ENCODE measurements around the gene AKNA.
"Not testable (repeated sequence)": the region's sequence is repeated elsewhere in the genome, so short reads cannot be mapped to it uniquely, and the experiment has no call there.

AKNA gene

GRCh38 chr9:114331229-114332195, 56.3 kb downstream of the AKNA start:
- not testable (repeated sequence) for H3K27me3 Mint-ChIP-seq, H3K4me3 Mint-ChIP-seq
- peak; percentile 51 for ATAC-seq (replicated peaks; ENCODE audit: extremely low read depth, poor library complexity, severe bottlenecking)

GRCh38 chr9:114330636-114331035, 57.1 kb downstream of the AKNA start:
- peak overlapping the region; percentile 65 for H3K27ac Mint-ChIP-seq (ENCODE audit: low read depth)
- peaks cover 26% of the 10 kb centered on the region for H3K4me1 Mint-ChIP-seq
- H3K36me3 Mint-ChIP-seq (ENCODE audit: insufficient read depth): peaks cover 27% of the 10 kb centered on the region
- no peak overlapping the region for H3K4me3 Mint-ChIP-seq
- H3K27me3 Mint-ChIP-seq: no peaks in the 10 kb centered on the region
- no peaks in the 10 kb centered on the region for H3K9me3 Mint-ChIP-seq
- ATAC-seq (replicated peaks; ENCODE audit: extremely low read depth, poor library complexity, severe bottlenecking) (no peak), DNase-seq (ENCODE audit: low spot score in 2 of 2) (no peak)

More at GRCh38 chr9:114331229-114332195, 56.3 kb downstream of the AKNA start:
- DNase-seq (ENCODE audit: low spot score in 2 of 2); H3K27ac Mint-ChIP-seq (ENCODE audit: low read depth); H3K9me3 Mint-ChIP-seq: not testable (repeated sequence)
- Mint-ChIP-seq H3K4me1 (peaks cover 26% of the 10 kb centered on the region), H3K36me3 (ENCODE audit: insufficient read depth) (peaks cover 36% of the 10 kb centered on the region)

DNA sequence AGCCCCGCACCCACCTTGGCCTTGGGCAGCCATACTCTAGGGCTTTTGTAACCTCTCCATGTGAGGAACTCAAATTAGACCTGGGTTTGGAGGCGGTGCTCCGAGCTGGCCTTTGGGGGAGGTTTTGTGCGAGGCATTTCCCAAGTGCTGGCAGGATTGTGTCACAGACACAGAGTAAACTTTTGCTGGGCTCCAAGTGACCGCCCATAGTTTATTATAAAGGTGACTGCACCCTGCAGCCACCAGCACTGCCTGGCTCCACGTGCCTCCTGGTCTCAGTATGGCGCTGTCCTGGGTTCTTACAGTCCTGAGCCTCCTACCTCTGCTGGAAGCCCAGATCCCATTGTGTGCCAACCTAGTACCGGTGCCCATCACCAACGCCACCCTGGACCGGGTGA, 58.2 kb downstream of the AKNA start, which contains the start of gene ORM2:
Gene ORM2, plus strand, starts transcription at position 245 of the 398 bp plus-strand sequence. Its CDS starts 36 bp downstream, at position 281.
- peaks cover 17% of the 10 kb centered on the region for H3K36me3 Mint-ChIP-seq (ENCODE audit: insufficient read depth)
- ATAC-seq (replicated peaks; ENCODE audit: extremely low read depth, poor library complexity, severe bottlenecking): not testable (repeated sequence)

GRCh38 chr9:114328937-114329624, 58.7 kb downstream of the AKNA start:
- not testable (repeated sequence) for H3K9me3 Mint-ChIP-seq; H3K4me3 Mint-ChIP-seq; DNase-seq (ENCODE audit: low spot score in 2 of 2); H3K27ac Mint-ChIP-seq (ENCODE audit: low read depth); ATAC-seq (replicated peaks; ENCODE audit: extremely low read depth, poor library complexity, severe bottlenecking); H3K27me3 Mint-ChIP-seq
- H3K36me3 Mint-ChIP-seq (ENCODE audit: insufficient read depth): peaks cover 15% of the 10 kb centered on the region
- peaks cover 21% of the 10 kb centered on the region for H3K4me1 Mint-ChIP-seq

More for the DNA sequence above, 58.2 kb downstream of the AKNA start, which contains the start of gene ORM2:
- Mint-ChIP-seq H3K27ac (ENCODE audit: low read depth) (peak within 1 kb of the TSS; percentile 65), H3K4me1 (peaks cover 21% of the 10 kb centered on the region)
- not testable (repeated sequence) for DNase-seq (ENCODE audit: low spot score in 2 of 2); H3K27me3 Mint-ChIP-seq; H3K4me3 Mint-ChIP-seq; H3K9me3 Mint-ChIP-seq

GRCh38 chr9:114328357-114328820, 59.4 kb downstream of the AKNA start:
- not testable (repeated sequence) for H3K27ac Mint-ChIP-seq (ENCODE audit: low read depth); H3K4me3 Mint-ChIP-seq; DNase-seq (ENCODE audit: low spot score in 2 of 2); ATAC-seq (replicated peaks; ENCODE audit: extremely low read depth, poor library complexity, severe bottlenecking); H3K9me3 Mint-ChIP-seq; H3K27me3 Mint-ChIP-seq
- H3K36me3 Mint-ChIP-seq (ENCODE audit: insufficient read depth): peaks cover 13% of the 10 kb centered on the region
- peaks cover 21% of the 10 kb centered on the region for H3K4me1 Mint-ChIP-seq

DNA sequence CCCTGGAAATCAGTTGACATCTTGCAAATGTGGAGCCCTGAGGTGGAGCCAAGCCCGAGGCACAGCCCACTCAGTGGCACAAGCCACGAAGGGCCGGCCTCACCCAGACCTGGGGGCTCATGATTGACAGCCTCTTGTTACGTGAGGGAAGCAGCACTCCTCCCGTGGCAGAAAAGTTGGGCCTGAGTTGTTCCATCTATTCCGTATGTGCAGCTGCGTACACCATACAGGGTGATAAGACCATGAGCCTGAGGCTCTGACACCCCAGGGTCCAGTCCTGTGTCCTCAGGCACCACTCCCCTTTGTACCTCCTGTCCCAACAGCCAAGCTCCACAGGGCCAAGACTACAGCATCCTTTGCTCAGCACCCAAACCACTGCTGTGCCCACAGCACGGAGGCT, 60.0 kb downstream of the AKNA start:
- DNase-seq (ENCODE audit: low spot score in 2 of 2): no peak
- H3K27ac Mint-ChIP-seq (ENCODE audit: low read depth): no peak overlapping the region
- peaks cover 13% of the 10 kb centered on the region for H3K36me3 Mint-ChIP-seq (ENCODE audit: insufficient read depth)
- H3K4me3 Mint-ChIP-seq: no peak overlapping the region
- no peaks in the 10 kb centered on the region for H3K27me3 Mint-ChIP-seq
- ATAC-seq (replicated peaks; ENCODE audit: extremely low read depth, poor library complexity, severe bottlenecking): no peak
- no peaks in the 10 kb centered on the region for H3K9me3 Mint-ChIP-seq
- peaks cover 21% of the 10 kb centered on the region for H3K4me1 Mint-ChIP-seq

DNA sequence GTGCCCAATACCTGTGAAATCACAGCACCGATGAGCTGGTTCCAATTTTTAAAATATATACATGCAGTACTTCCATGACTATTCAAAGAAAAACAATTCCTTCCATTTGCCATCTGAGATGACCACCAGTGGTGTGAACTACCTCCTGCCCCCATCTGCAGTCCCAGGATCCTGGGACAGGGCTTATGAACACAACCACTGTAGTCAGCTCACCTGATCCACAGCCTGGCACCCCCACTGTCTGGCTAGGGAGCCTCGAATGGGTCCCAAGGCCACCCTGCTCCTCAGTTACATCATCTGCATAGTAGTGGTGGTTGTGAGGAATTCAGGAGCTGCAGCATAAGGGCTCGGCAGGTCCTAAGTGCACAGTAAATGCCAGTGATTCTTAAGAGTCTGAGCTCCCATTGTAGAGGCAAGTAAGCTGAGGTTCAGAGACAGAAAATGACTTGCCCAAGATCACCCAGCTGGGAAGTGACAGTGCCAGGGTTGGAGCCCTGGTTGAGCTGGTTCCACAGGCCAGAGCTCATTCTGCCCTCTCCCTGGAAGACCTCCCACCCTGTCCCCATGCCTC, 62.0 kb downstream of the AKNA start:
- H3K27ac Mint-ChIP-seq (ENCODE audit: low read depth); DNase-seq (ENCODE audit: low spot score in 2 of 2); H3K9me3 Mint-ChIP-seq; H3K36me3 Mint-ChIP-seq (ENCODE audit: insufficient read depth); H3K27me3 Mint-ChIP-seq; H3K4me3 Mint-ChIP-seq; ATAC-seq (replicated peaks; ENCODE audit: extremely low read depth, poor library complexity, severe bottlenecking); H3K4me1 Mint-ChIP-seq: not testable (repeated sequence)

DNA sequence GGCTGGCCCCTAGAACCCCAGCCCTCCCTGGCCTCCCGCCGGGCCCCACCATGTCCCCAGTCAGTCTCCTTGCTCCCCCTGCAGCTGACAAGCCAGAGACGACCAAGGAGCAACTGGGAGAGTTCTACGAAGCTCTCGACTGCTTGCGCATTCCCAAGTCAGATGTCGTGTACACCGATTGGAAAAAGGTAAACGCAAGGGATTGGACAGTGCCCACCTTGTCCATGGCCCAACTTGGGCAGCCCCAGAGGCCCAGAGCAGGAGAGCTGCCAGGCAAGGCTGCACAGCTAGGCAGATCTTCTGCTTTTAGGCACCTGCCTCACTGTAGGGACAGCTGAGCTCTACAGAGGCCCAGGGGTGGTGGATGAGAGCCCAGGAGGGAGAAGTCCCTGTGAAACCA, 62.8 kb downstream of the AKNA start:
- not testable (repeated sequence) for ATAC-seq (replicated peaks; ENCODE audit: extremely low read depth, poor library complexity, severe bottlenecking); H3K36me3 Mint-ChIP-seq (ENCODE audit: insufficient read depth); H3K4me1 Mint-ChIP-seq; H3K9me3 Mint-ChIP-seq; H3K27me3 Mint-ChIP-seq; H3K27ac Mint-ChIP-seq (ENCODE audit: low read depth); DNase-seq (ENCODE audit: low spot score in 2 of 2); H3K4me3 Mint-ChIP-seq

DNA sequence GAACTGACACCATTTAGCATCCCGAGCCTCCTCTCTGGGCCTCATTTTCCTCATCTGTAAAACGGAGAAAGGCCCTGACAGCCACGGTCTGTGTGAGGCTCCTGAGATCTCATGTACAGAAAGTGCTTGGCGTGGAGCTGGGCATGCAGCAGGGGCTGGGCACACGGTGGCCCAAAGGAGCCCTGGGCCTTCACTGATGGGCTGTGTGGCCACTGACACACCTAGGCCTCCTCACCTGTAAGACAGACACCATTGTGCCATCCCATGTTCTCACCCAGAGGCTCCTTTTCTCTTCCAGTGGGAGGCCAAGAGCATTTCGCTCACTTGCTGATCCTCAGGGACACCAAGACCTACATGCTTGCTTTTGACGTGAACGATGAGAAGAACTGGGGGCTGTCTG, 63.3 kb downstream of the AKNA start:
- no peak for DNase-seq (ENCODE audit: low spot score in 2 of 2)
- no peaks in the 10 kb centered on the region for H3K4me1 Mint-ChIP-seq
- no peak for ATAC-seq (replicated peaks; ENCODE audit: extremely low read depth, poor library complexity, severe bottlenecking)
- H3K27ac Mint-ChIP-seq (ENCODE audit: low read depth): no peak overlapping the region
- H3K9me3 Mint-ChIP-seq: no peaks in the 10 kb centered on the region
- H3K36me3 Mint-ChIP-seq (ENCODE audit: insufficient read depth): no peaks in the 10 kb centered on the region
- peaks cover 13% of the 10 kb centered on the region for H3K27me3 Mint-ChIP-seq
- H3K4me3 Mint-ChIP-seq: no peak overlapping the region

DNA sequence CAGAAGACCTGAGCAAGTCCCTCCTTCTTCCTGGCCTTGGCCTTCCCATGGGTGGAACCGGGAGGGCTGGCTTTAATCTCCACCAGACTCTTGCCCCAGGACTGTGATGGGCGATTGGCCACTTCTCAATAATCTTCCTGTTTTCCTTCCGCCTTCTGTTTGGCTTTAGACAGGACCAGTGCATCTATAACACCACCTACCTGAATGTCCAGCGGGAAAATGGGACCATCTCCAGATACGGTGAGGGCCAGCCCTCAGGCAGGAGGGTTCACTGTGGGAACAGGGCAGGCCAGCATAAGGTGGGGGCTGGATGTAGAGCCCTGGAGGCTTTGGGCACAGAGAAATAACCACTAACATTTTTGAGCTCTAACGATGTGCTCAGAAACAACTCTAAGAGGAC, 63.9 kb downstream of the AKNA start:
- peaks cover 19% of the 10 kb centered on the region for H3K27me3 Mint-ChIP-seq
- H3K4me1 Mint-ChIP-seq; H3K4me3 Mint-ChIP-seq; DNase-seq (ENCODE audit: low spot score in 2 of 2); H3K9me3 Mint-ChIP-seq; H3K36me3 Mint-ChIP-seq (ENCODE audit: insufficient read depth); ATAC-seq (replicated peaks; ENCODE audit: extremely low read depth, poor library complexity, severe bottlenecking); H3K27ac Mint-ChIP-seq (ENCODE audit: low read depth): not testable (repeated sequence)

- not testable (repeated sequence) for H3K27ac Mint-ChIP-seq (ENCODE audit: low read depth); H3K4me3 Mint-ChIP-seq; H3K4me1 Mint-ChIP-seq; H3K36me3 Mint-ChIP-seq (ENCODE audit: insufficient read depth); DNase-seq (ENCODE audit: low spot score in 2 of 2); ATAC-seq (replicated peaks; ENCODE audit: extremely low read depth, poor library complexity, severe bottlenecking); H3K9me3 Mint-ChIP-seq
- peaks cover 26% of the 10 kb centered on the region for H3K27me3 Mint-ChIP-seq
Measured at GRCh38 chr9:114322831-114323531, 64.8 kb downstream of the AKNA start, which contains the start of gene ORM1. Gene ORM1, plus strand, starts transcription at chr9:114323098. Its CDS starts 36 bp downstream, at chr9:114323134.
